Measurements from ENCODE around the gene MYH14.
"Not testable (repeated sequence)": the region's sequence is repeated elsewhere in the genome, so short reads cannot be mapped to it uniquely, and the experiment has no call there.

MYH14 gene

DNA sequence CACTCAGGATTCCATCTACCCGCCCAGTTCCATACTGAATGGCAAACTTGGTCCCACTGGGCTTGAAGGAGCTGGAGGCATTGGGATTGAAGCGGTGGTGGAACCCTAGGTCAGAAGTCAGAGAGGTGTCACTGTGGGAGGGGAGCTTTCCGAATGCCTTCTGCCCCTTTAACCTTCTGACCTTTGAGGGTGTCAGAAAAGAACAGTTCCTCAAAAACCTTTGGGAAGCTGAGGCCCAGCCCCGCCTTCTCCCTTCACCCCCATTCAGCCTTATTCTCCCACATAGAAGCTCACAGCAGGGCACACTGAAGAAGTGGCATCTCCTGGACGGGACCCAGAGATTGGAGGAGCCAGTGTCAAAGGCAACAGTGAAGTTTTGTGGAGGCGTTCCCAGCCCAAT lies 133.6 kb downstream of the MYH14 start:
- not testable (repeated sequence) for DNase-seq

DNA sequence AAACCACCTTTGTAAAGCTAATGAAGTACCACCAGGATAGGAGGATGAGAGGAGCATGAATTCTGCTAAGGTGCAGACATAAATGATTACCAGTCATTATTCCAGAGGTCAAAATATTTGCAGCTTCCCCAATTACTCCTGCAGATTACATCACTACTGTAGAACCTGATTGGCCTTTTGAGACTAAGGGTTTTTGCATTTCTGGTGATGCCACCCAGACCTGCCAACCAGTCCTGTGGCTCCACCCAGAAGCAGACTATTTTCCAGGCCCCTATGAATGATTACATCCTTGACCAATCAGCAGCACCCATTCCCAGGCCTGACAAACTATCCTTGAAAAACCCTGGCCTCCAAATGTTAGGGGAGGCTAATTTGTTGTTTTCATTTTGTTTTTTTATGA lies 136.9 kb downstream of the MYH14 start:
- DNase-seq = no peak

DNA sequence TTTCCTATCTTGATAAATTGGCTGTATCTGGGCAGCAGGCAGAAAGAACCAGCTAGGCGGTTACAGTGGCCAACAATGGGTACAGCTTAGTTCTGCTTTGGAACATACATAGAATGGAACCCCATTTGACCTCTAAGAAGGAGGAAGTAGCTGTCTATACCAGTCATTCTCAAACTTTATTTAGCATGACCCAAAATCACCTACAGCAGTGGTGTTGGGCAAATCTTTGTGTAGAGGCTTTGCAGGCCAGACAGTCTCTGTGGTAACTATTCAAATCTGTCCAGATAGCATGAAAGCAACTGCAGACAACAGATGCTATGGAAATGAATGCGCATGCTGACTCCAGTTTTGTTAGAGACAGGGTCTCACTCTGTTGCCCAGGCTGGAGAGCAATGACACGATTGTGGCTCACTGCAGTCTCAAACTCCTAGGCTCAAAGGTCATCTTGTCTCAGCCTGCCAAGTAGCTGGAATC lies 137.7 kb downstream of the MYH14 start:
- no peak for DNase-seq

DNA sequence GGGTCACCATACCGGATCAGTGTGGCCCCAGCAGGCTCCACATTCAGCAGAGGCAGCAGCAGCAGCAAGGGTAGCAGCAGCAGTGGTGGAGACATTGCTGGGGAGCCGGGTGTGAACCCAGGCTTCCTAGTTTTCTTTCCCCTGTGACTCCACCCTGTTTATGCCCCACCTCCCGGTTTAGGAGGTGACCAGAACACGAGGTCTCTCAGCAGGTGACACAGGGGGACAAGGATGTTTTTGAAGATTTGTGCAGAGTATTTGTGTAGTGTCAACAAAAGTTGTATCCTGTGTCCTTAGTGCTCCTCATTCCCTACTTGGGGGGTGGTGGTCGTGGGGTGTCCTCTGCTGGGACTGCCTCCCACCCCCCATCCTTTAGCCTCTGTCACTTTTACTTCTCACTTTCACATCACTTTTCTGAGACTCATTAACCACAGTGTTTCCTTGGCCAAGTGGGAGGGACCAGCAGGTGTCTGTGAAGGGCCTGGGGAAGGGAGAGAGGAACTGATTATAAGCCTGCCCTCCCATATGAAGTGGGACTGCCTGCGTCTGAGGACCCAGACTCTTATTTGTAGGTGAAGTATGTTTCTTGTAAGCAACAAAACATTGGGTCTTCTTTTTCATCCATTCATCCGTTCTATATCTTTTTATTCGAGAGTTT lies 141.4 kb downstream of the MYH14 start:
- DNase-seq = no peak

DNA sequence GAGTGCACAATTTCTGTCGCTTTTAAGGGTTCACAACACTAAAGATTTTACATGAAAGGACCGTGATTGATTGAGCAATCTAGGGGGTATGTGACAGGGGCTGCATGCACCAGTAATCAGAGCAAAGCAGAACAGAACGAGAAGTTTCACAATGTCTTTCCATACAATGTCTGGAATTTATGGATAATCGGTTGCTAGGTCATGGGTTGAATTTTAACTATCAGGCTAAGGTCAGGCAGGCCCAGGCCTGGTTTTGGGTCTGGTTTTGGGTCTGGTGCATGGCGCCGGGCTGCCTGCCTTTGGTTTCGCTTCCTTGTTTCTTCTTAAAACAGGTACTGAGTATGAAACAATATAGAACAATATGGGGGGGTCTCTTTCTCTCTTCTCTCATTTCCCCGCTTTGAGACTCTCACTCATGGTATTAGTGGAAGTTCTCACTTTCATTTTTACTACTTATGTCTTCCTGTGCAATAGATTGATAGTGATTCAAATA lies 143.7 kb downstream of the MYH14 start:
- DNase-seq = not testable (repeated sequence)

DNA sequence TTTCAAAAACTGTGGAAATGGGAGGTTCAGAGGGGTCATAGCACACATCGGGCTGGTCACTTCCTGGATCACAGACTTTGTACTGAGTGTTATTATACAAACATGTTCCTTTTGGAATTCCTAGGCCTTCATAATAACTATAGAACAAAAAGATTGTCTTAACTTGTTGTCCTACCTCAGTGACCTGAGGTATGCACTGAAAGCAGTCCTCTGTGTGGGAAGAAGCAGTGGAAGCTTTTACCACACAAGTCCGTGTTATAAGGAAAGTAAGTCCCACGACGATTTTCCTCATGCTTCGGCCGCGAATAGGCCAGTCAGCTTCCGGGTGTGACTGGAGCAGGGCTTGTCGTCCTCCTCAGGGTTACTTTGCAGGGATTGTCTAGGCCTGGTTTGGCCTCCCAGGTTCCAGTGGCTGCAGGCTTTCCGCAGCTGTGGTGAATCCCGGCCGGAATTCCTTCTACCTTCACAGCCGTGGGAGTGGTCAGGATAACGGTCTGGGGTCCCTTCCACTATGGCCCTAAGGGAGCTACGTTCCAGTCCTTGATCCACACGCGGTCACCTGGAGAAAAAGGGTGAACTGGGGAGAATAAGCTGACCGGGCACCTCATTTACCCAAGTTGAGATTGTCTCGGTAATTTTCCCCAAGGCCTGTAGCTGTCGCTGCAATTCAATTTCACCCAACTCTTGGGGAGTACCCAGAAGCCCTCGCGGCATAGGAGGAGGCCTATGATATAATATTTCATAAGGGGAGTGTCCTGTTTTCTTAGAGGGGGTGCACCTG lies 146.0 kb downstream of the MYH14 start:
- DNase-seq = no peak

DNA sequence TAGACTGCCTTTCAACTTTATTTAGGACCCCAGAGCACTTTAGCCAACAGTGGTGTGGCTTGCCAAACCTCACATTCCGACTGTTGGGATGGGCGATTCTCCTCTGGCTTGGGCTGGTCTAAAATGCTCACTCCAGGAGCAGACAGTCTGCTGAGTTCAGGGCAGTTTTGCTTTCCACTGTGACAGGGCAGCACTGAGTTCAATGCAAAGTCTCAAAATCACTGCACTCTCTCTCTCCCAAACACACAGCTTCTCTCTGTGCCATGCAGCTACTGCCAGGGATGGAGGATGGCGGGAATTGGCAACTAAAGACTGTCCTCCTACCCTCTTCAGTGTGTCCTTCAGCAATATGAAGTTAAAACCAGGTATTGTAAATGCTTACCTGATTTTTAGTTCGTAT lies 148.8 kb downstream of the MYH14 start:
- no peak for DNase-seq

DNA sequence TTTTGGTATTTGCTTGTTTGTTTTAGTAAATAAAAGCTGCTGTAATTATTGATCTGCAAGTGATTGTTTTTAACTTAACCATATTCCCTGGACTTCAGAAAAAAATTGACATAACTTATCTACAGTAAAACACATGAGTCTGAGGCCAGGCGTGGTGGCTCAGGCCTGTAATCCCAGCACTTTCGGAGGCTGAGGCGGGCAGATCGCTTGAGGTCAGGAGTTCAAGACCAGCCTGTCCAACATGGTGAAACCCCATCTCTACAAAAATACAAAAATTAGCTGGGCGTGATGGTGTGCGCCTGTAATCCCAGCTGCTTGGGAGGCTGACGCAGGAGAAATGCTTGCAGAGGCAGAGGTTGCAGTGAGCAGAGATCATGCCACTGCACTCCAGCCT lies 150.1 kb downstream of the MYH14 start:
- DNase-seq = not testable (repeated sequence)

DNA sequence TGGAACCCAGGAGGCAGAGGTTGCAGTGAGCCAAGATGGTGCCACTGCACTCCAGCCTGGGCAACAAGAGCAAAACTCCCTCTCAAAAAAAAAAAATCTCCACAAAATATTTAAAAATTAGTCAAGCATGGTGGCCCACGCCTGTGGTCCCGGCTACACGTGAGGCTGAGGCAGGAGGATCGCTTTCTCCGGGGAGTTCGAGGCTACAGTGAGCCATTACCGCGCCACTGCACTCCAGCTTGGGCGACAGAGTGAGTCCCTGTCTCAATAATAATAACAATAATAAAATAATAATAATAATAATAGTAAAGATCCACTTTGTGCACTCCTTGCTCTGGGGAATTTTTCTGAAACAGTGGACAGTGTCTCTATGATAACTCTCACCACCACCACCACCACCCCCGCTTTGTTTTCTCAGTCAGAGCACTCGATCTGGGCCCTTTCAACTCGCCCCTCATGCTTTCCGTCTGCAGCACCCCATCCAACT lies 153.3 kb downstream of the MYH14 start:
- no peak for DNase-seq

DNA sequence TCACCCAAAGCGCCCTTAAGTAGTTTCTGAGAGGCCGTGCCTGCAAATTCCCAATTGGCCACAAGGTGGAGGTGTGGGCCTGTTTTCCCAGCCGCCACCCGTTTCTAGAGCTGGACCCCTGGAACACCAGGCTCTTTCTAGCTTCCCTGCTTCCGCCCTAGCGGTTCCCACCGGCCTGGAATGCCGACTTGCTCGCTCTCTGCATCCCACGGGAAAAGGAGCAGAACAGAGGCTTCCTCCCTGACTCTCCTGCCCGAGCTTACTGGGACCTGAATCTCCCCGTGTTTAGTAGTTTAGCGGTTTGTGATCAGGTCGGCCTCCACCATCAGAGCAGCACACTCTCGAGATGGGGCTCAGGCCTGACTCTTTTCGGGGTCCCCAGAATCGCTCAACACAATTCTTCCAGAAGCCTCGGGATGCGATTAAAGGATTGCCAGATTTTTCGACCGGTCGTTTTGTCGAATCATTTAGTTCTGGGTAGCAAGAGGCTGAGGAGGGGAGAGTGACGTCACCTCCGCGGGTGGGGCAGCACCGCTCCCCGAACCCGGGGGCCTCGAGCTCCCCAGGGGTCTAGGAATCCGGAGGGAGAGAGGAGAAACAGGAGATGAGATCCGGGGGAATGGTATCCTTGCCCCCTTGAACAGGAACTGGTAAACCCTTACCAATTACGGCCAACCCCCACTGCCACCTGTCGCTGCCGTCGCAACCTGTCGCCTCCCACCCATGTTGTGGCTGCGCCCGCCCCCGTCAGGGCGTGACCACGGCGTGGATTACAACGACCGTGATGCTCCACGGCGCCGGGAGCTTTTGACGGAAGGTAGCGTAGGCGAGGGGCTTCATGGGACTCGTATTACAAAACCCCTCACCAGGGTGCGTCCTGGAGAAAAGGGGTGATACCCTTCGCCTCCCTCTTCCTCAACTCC lies 154.0 kb downstream of the MYH14 start:
- peak; percentile 78 for DNase-seq

DNA sequence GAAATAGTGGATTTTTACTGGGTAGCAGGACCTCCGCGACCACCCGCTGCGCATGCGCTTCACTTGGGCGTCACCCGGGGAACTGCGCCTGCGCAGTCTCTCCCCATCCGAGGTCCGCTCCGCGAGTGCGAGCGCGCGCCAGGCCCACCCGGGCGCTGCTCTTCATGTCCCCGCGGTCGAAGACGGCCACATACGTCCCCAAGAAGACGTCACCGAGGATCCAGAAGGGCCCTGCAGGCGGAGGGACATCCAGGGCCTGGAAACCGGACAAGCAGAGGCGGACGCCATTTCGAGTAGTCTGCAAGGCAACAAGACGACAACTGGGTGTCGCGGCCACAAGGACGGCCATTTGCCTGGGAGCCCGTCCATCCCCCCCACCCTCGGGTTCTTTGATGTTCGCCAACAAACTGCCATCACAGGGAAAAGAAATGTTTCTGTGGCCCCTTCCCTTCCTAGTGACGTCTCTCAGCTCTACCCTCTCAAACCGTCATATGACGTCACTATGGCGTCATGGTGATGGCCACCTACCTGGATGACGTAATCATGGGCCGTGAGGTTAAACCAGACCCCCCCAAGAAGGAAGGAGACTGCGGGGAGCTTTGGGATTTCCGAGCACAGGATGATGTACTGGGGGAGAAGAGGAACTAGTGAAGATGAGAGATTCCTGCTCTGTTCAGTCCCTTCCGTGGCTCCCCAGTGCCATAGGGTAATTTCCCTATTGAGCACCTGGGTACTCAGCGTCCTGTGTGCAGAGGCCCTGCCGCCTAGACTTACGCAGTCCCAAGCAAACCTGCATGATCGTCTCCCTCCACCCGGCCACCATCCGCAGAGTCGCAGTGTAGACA lies 155.3 kb downstream of the MYH14 start:
- peak; percentile 76 for DNase-seq

DNA sequence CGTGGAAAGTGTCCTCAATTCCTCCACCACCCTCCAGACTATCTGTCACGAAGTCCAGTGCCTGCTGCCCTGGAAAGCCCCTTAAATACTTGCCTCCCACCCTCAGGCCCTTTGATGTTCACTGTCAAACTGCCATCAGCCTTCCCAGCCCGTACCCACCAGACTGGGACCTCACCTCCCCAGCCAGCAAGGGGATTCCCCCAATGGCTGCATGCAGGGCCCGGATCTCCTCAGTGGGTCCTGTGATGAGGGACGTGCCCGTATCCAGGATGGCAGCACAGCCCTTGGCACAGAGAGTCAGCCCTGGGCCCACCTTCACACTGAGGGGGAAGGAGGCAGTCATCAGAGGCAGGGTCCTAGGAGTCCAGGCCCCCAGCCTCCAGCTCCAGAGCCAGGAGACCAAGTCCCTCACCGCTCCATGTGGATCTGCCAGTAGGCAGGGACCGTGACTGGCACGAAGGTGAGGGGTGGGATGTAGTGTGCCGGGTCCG lies 156.0 kb downstream of the MYH14 start:
- DNase-seq = no peak
